Kasumi-1 (cell line): ENCODE results near the gene ABHD16B.

Experiments used
- DNase-seq, 2 experiments: peaks; one replicate each; lab custom pipeline; 2025; lab: John Stamatoyannopoulos, UW

ABHD16B gene

GRCh38 chr20:63861365-63861934 is at the start of gene ABHD16B:
ABHD16B (plus strand) TSS chr20:63861498; CDS start chr20:63861541, 43 bp downstream.
- DNase-seq: no peak

DNA sequence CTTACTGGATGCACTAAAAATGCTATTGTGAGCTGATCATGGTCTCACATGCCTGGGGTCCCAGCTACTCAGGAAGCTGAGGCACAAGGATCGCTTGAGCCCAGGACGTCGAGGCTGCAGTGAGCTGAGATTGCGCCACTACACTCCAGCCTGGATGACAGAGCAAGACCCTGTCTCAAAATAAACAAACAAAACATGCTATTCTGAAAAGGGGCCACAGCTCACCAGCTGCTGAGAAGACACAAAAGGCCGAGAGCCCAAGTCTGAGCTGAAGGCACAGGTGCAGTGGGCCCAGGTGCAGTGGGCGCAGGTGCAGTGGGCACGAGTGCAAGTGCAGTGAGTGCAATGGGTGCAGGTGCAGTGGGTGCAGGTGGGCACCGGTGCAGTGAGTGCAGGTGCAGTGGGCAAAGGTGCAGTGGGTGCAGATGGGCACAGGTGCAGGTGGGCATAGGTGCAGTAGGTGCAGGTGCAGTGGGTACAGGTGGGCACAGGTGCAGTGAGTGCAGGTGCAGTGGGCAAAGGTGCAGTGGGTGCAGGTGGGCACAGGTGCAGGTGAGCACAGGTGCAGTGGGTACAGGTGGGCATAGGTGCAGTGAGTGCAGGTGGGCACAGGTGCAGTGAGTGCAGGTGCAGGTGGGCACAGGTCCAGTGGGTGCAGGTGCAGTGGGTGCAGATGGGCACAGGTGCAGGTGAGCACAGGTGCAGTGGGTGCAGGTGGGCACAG is 46.2 kb upstream of the ABHD16B start:
- no peak for DNase-seq

- no peak for DNase-seq
Measured at GRCh38 chr20:63815615-63816253, 45.6 kb upstream of the ABHD16B start.

DNA sequence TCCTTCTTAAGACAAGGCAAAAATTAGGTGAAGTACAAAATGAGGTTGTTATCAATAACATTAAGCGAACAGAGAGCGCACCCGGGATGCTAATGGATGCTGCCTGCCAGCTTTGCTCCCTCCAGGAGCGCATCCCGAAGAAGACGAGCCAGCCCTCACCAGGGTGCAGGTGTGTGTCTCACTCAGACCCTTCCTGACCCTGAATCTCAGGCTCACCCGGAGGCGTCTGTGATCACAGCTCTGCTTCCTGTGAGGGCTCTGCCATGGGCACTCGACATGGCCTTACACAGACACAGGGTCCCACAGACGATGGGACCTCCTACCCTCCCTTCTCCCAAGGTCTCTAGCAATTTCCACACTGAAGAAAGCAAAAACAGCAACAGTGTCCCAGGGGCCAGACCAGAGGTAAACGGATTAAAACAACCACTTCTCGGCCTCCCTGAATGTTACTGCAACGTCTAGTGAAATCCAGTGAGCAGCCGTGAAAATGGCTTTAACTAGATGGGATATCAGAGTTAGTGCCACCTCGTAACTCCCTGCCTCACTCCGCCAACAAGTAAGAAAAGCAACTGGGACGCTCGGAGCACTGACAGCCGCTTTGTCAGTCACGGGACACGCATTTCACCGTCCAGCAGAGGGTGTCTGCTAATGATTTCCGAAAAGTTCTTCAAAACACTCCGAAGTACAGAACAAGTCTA is 41.9 kb upstream of the ABHD16B start:
- DNase-seq: peak; percentile 74 to 76

DNA sequence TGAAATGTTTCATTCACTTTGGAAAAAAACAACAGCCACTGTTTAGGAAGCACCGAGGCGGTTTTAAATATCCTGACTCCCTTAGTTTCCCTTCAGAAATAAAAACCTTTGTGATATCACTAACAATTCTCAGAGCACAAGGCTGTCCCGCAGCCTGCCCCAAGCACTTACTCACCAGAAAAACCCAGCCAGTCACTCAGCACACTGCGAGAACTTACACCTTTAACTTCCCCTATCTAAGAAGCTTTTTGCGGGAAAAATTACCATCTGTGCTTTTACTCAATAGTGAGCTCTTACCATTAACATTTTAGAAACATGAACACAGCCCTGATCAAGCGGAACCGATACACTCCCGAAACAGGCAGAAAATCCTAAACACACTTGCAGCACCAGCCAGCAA is 39.5 kb upstream of the ABHD16B start:
- DNase-seq: peak; percentile 43 to 44

GRCh38 chr20:63822276-63822696 is 39.0 kb upstream of the ABHD16B start:
- DNase-seq: peak; percentile 70 to 72

GRCh38 chr20:63823691-63824311 is 37.5 kb upstream of the ABHD16B start:
- DNase-seq: no peak

DNA sequence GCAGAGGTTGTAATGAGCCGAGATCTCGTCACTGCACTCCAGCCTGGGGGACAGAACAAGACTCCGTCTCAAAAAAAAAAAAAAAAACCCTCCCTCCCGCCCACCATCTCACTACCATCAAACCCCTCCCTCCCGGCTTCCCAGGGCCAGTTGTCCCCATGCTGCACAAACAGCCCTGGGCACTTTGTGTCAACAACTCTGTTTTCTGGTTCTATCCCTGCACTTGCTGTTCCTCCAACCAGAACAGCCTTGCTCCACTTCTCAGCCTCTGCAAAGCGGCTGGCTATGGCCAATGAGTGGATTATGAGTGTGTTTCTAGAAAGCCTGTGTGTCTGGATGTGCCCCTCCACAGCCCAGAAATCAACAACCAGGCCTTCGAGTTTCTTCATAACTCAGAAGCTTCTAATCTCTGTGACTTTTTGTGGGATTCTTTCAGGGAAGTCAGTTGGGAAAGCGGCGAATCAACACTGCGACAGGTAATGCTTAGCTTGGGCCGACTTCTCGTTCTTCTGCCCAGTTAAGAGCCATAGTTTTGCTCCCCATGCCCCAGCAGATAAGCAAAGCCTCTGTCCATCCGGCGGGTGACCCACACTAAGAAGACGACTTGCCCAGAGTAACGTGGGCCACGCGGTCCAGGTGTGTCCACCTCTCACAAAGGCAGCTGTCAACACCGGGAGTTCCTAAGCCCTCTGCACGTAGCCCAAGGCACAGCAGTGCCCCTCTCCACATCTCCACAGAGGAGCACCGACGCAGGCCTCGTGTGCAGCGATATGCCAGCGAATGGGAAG is 35.8 kb upstream of the ABHD16B start:
- DNase-seq: no peak

- DNase-seq: no peak
Measured at GRCh38 chr20:63826753-63827152, 34.5 kb upstream of the ABHD16B start.

DNA sequence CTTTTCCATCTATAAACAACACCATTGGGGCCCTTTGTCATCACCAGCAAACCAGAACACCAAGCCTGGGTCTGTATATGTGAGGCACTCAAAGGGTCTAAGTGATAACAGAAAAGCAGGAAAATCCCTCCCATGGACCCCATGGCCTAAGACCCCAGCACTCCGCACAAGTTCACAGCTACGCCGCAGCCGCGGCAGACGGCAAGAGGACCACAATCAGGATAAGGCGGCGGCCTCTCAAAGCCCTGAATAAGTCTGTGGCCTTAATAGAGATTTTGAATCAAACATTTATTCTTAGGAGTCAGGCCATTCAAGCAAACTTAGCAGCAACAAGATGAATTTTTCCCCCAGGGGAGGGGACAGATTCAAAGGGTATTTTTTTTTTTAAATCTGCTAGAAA is 33.2 kb upstream of the ABHD16B start:
- DNase-seq: no peak

- no peak for DNase-seq
Measured at GRCh38 chr20:63828545-63828944, 32.8 kb upstream of the ABHD16B start.

DNA sequence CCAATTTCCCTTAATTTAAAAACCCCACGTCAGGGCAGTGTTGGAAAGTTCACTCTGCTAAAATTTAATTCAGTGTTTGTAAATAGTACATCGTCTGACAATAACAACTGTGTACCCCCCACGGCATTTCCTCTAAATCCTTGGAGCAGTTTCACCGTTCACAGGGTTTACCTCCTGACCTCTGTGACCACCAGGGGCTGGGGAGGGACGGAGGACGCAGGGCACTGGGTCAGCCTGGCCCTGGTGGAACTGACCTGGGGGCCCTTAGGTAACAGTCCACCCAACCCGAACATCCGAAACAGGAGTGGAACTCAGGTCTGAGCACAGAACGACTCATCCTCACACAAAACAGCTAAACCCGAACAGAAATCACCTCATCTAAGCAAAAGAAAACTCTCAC is 32.3 kb upstream of the ABHD16B start:
- DNase-seq: no peak

GRCh38 chr20:63829603-63829944 is 31.7 kb upstream of the ABHD16B start:
- DNase-seq: no peak

GRCh38 chr20:63829945-63830835 is 31.1 kb upstream of the ABHD16B start:
- no peak for DNase-seq

GRCh38 chr20:63830841-63831588 is 30.3 kb upstream of the ABHD16B start, which contains the start of gene ZBTB46:
ZBTB46 (minus strand) TSS chr20:63831264; CDS start chr20:63790757, 40,507 bp downstream.
- DNase-seq: peak in 1 of 2 experiments; percentile 11

DNA sequence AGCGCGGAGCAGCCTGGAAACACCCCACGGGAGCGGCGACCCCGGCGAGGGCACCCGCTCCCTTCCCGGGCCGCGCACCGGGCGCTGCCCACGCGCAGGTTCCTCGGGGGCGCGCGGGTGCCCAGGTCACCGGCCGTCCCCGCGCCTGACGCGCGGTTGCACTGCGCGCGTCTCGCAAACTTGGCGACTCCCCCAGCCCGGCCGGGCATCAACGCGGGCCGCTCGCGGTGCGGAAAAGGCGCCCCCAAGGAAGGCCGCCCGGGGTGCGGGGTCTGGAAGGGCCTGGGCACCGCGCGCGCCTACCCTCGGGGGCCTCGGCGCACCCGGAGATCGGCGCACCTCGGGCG is 29.7 kb upstream of the ABHD16B start:
- no peak for DNase-seq

- DNase-seq: peak in 1 of 2 experiments; percentile 10
Measured at GRCh38 chr20:63831993-63832686, 29.2 kb upstream of the ABHD16B start.

DNA sequence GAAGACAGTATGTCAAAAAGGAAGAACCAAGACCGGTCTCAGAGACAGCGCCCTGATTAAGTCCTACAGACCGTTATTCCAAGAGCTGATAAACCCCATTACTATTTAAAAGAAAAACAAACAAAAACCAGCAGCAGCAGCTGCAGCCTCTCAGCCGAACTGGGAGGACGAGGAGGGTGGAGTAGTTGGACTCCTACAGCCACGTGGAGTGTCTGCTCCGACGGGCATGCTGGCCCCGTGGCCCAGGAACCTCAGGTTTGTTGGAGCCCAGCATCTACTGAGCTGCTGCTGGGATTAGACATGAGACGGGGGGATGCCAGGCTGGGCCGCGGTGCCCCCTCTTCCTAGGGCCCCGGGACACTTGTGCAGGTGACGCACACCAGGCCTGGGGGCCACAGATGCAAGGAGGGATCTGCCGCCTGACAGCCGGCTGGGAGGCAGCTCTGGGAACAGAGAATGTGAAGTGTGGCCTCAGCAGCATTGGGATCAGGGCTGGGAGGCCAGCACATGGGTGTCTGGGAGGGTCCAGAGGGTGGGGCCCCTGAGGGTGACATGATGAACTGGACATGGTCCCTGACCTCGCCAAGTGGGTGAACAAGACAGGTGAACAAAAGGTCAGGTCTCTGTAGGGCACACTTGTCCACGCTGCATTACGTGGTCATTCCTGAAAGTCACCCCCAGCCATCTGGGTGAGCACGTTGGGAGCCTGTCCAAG is 27.4 kb upstream of the ABHD16B start:
- DNase-seq: no peak
